ENCODE data around the gene SAP30BP. TPM values are rescaled to one million over a fixed set of nuclear protein-coding genes. Genes with fewer than 3 reads are reported as not detected.

Gene SAP30BP
- total and polyA plus RNA-seq, 2 donors (not counting 1 experiment from before 2014, with no cell fraction given), result 143 to 148 TPM

GRCh38 chr17:75727391-75727790 lies 60.3 kb downstream of the SAP30BP start:
- Mint-ChIP-seq H3K27ac (no peak overlapping the region), H3K4me3 (no peak overlapping the region), H3K9me3 (ENCODE audit: insufficient read depth) (no peaks in the 10 kb centered on the region), H3K27me3 (no peaks in the 10 kb centered on the region), H3K4me1 (no peaks in the 10 kb centered on the region)
- no peak overlapping the region for H3K9ac ChIP-seq (ENCODE audit: low read length)
- H4K20me1 ChIP-seq (ENCODE audit: control insufficient read depth, insufficient read depth, low read length, poor library complexity, severe bottlenecking), result no peaks in the 10 kb centered on the region
- peaks cover 0 to 1% (median 0%) of the 10 kb centered on the region in 4 experiments for H3K27me3 ChIP-seq (replicated peaks in 1 of 4; ENCODE audit: control extremely low read depth in 1 of 4, control insufficient read depth in 3 of 4, insufficient read depth in 4 of 4, low read length in 3 of 4)
- POLR2A ChIA-PET, result no interaction called here
- H3K4me2 ChIP-seq (replicated peaks; ENCODE audit: low read depth, low read length, poor library complexity, severe bottlenecking), result no peak overlapping the region
- H3K4me3 ChIP-seq (ENCODE audit: control extremely low read depth in 1 of 5, extremely low read depth in 1 of 5, insufficient read depth in 1 of 5, low read depth in 2 of 5, low read length in 4 of 5), result no peak overlapping the region
- DNase-seq, result no peak
- H3K79me2 ChIP-seq (ENCODE audit: control insufficient read depth, insufficient read depth, low read length), result no peaks in the 10 kb centered on the region
- no peaks in the 10 kb centered on the region for H3K36me3 ChIP-seq (replicated peaks in 1 of 2; ENCODE audit: control extremely low read depth in 1 of 2, control insufficient read depth in 1 of 2, extremely low read depth in 1 of 2, insufficient read depth in 2 of 2, low read length in 1 of 2)
- 99% methylated on average over 17 of the region's 18 CpGs for WGBS (ENCODE audit: insufficient coverage)
- intact Hi-C loops (cut with micrococcal nuclease), result no loop called here
- H3K9me3 ChIP-seq (ENCODE audit: control extremely low read depth in 1 of 3, control insufficient read depth in 2 of 3, insufficient read depth in 1 of 3, low read length in 2 of 3), result no peaks in the 10 kb centered on the region
- no peaks in the 10 kb centered on the region for H3K4me1 ChIP-seq (ENCODE audit: control insufficient read depth in 2 of 2, insufficient read depth in 2 of 2, low read length in 2 of 2)
- CTCF ChIA-PET, result interaction anchor here (1.0 to 1.8 kb wide), 3 partner anchors 21 to 95 kb away, joined by 4 to 5 read pairs (median 4); partner anchors contain the start of gene SMIM5
- no peak for ATAC-seq (ENCODE audit: low read depth)
- TF ChIP-seq EZH2 (IDR thresholded peaks at IDR 0.05; ENCODE audit: borderline replicate concordance, insufficient read depth, low read depth, low read length, poor library complexity, severe bottlenecking) (no peak), CTCF (IDR thresholded peaks at IDR 0.05) (no peak)
- no peak overlapping the region for H2AFZ ChIP-seq (ENCODE audit: insufficient read depth, low read depth, low read length, poor library complexity, severe bottlenecking)
- H3K27ac ChIP-seq (ENCODE audit: low read length in 2 of 2), result no peak overlapping the region

DNA sequence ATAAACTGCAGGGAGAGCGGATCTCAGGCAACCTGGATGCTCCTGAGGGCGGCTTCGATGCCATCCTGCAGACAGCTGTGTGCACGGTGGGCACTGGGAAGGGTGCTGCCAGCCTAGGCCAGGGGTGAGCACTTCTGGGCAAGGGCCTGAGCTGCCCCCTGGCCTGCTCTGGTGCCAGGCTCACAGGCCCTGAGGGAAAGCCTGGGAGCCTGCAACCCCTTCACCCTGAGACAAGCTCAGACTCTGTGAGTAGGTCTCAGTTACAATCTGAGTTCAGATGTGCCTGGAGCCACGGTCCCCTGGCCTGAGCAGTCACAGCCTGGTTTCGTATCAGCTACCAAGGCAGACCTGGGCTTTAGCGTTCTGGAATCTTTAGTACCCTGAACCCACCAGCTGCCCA lies 62.2 kb downstream of the SAP30BP start:
- Mint-ChIP-seq H3K27me3 (no peaks in the 10 kb centered on the region), H3K4me1 (no peaks in the 10 kb centered on the region), H3K9me3 (ENCODE audit: insufficient read depth) (no peaks in the 10 kb centered on the region), H3K4me3 (no peak overlapping the region), H3K27ac (no peak overlapping the region)
- TF ChIP-seq EZH2 (IDR thresholded peaks at IDR 0.05; ENCODE audit: borderline replicate concordance, insufficient read depth, low read depth, low read length, poor library complexity, severe bottlenecking) (no peak), CTCF (IDR thresholded peaks at IDR 0.05) (no peak)
- intact Hi-C loops (cut with micrococcal nuclease), result no loop called here
- 95% methylated on average over 7 of the region's 7 CpGs for WGBS (ENCODE audit: insufficient coverage)
- Histone ChIP-seq H3K4me1 (ENCODE audit: control insufficient read depth in 2 of 2, insufficient read depth in 2 of 2, low read length in 2 of 2) (no peaks in the 10 kb centered on the region), H3K9me3 (ENCODE audit: control extremely low read depth in 1 of 3, control insufficient read depth in 2 of 3, insufficient read depth in 1 of 3, low read length in 2 of 3) (no peaks in the 10 kb centered on the region), H3K27ac (ENCODE audit: low read length in 2 of 2) (no peak overlapping the region), H3K79me2 (ENCODE audit: control insufficient read depth, insufficient read depth, low read length) (no peaks in the 10 kb centered on the region), H3K27me3 (replicated peaks in 1 of 4; ENCODE audit: control extremely low read depth in 1 of 4, control insufficient read depth in 3 of 4, insufficient read depth in 4 of 4, low read length in 3 of 4) (no peaks in the 10 kb centered on the region), H2AFZ (ENCODE audit: insufficient read depth, low read depth, low read length, poor library complexity, severe bottlenecking) (no peak overlapping the region), H3K9ac (ENCODE audit: low read length) (no peak overlapping the region), H3K36me3 (replicated peaks in 1 of 2; ENCODE audit: control extremely low read depth in 1 of 2, control insufficient read depth in 1 of 2, extremely low read depth in 1 of 2, insufficient read depth in 2 of 2, low read length in 1 of 2) (no peaks in the 10 kb centered on the region), H3K4me2 (replicated peaks; ENCODE audit: low read depth, low read length, poor library complexity, severe bottlenecking) (no peak overlapping the region), H4K20me1 (ENCODE audit: control insufficient read depth, insufficient read depth, low read length, poor library complexity, severe bottlenecking) (no peaks in the 10 kb centered on the region), H3K4me3 (ENCODE audit: control extremely low read depth in 1 of 5, extremely low read depth in 1 of 5, insufficient read depth in 1 of 5, low read depth in 2 of 5, low read length in 4 of 5) (no peak overlapping the region)
- no peak for ATAC-seq (ENCODE audit: low read depth)
- POLR2A ChIA-PET, result interaction anchor here (0.6 kb wide), 1 partner anchor 130 kb away, joined by 3 read pairs; no protein-coding TSS in a partner anchor
- CTCF ChIA-PET, result interaction anchor here (0.7 to 1.0 kb wide), 3 partner anchors 20 to 96 kb away, joined by 3 read pairs; partner anchors contain the start of gene SMIM5
- no peak for DNase-seq
